Measurements from ENCODE around the gene TSHZ2. TPM values are rescaled to one million over a fixed set of nuclear protein-coding genes. Genes with fewer than 3 reads are reported as not detected.

Gene TSHZ2
- total RNA-seq, 1 experiment from 2014 or later: 0.20 TPM

GRCh38 chr20:53250456-53250855 lies 278.3 kb downstream of the TSHZ2 start:
- no peak for ATAC-seq
- POLR2A ChIA-PET: interaction anchor here (0.6 kb wide), 1 partner anchor 419 kb away, joined by 7 read pairs; no protein-coding TSS in a partner anchor
- CTCF ChIA-PET: no interaction called here
- Mint-ChIP-seq H3K36me3 (peaks cover 10% of the 10 kb centered on the region), H3K27me3 (ENCODE audit: low read depth) (no peaks in the 10 kb centered on the region), H3K4me1 (peaks cover 2% of the 10 kb centered on the region; the same call in 1 of the 2 replicates), H3K27ac (no peak overlapping the region), H3K9me3 (peaks cover 20% of the 10 kb centered on the region), H3K4me3 (no peak overlapping the region)
- TF ChIP-seq FOXJ3 (CRISPR knock-in tag; IDR thresholded peaks at IDR 0.05; ENCODE audit: borderline replicate concordance) (no peak), ETV6 (CRISPR knock-in tag; IDR thresholded peaks at IDR 0.05) (no peak), JAZF1 (CRISPR knock-in tag; IDR thresholded peaks at IDR 0.05) (no peak), ZBTB43 (CRISPR knock-in tag; IDR thresholded peaks at IDR 0.05) (no peak), SMAD3 (CRISPR knock-in tag; IDR thresholded peaks at IDR 0.05; ENCODE audit: borderline replicate concordance) (no peak), ZNF425 (CRISPR knock-in tag; conservative IDR thresholded peaks at IDR 0.05) (no peak), NR2C2 (CRISPR knock-in tag; IDR thresholded peaks at IDR 0.05) (no peak), EMX1 (CRISPR knock-in tag; IDR thresholded peaks at IDR 0.05) (no peak), CBFB (CRISPR knock-in tag; IDR thresholded peaks at IDR 0.05; ENCODE audit: low read depth) (no peak), NR1H2 (CRISPR knock-in tag; IDR thresholded peaks at IDR 0.05) (no peak), ZNF219 (CRISPR knock-in tag; IDR thresholded peaks at IDR 0.05; ENCODE audit: borderline replicate concordance) (no peak), GABPB1 (CRISPR knock-in tag; IDR thresholded peaks at IDR 0.05) (no peak), ZNF396 (CRISPR knock-in tag; IDR thresholded peaks at IDR 0.05; ENCODE audit: borderline replicate concordance) (no peak), TEAD1 (CRISPR knock-in tag; IDR thresholded peaks at IDR 0.05) (no peak), SP1 (CRISPR knock-in tag; conservative IDR thresholded peaks at IDR 0.05) (no peak)
- DNase-seq (ENCODE audit: low spot score): no peak

GRCh38 chr20:53252002-53252401 lies 279.8 kb downstream of the TSHZ2 start:
- Mint-ChIP-seq H3K4me1 (no peaks in the 10 kb centered on the region), H3K9me3 (peaks cover 18% of the 10 kb centered on the region), H3K27me3 (ENCODE audit: low read depth) (no peaks in the 10 kb centered on the region; the same call in 1 of the 2 replicates), H3K27ac (no peak overlapping the region), H3K4me3 (no peak overlapping the region), H3K36me3 (peaks cover 10% of the 10 kb centered on the region)
- no peak for DNase-seq (ENCODE audit: low spot score)
- POLR2A ChIA-PET: no interaction called here
- CTCF ChIA-PET: interaction anchor here (1.3 kb wide), 1 partner anchor 35 kb away, joined by 3 read pairs; no protein-coding TSS in a partner anchor
- ATAC-seq: no peak
- TF ChIP-seq USF2 (CRISPR knock-in tag; IDR thresholded peaks at IDR 0.05): no peak
- TF ChIP-seq NFATC4 (CRISPR knock-in tag; IDR thresholded peaks at IDR 0.05): no peak
- no peak for TF ChIP-seq ZNF425 (CRISPR knock-in tag; conservative IDR thresholded peaks at IDR 0.05)
- TF ChIP-seq ZNF671 (CRISPR knock-in tag; IDR thresholded peaks at IDR 0.05): no peak
- no peak for TF ChIP-seq GABPB1 (CRISPR knock-in tag; IDR thresholded peaks at IDR 0.05)
- no peak for TF ChIP-seq ZNF263 (CRISPR knock-in tag; IDR thresholded peaks at IDR 0.05; ENCODE audit: low read depth)
- no peak for TF ChIP-seq NR2C2 (CRISPR knock-in tag; IDR thresholded peaks at IDR 0.05)
- no peak for TF ChIP-seq MAX (CRISPR knock-in tag; IDR thresholded peaks at IDR 0.05)
- TF ChIP-seq E2F1 (CRISPR knock-in tag; IDR thresholded peaks at IDR 0.05): no peak
- no peak for TF ChIP-seq ZNF317 (CRISPR knock-in tag; IDR thresholded peaks at IDR 0.05; ENCODE audit: borderline replicate concordance, low read depth)
- TF ChIP-seq FOXK1 (CRISPR knock-in tag; IDR thresholded peaks at IDR 0.05): no peak
- TF ChIP-seq AFF4 (CRISPR knock-in tag; IDR thresholded peaks at IDR 0.05; ENCODE audit: borderline replicate concordance): no peak
- no peak for TF ChIP-seq ETV6 (CRISPR knock-in tag; IDR thresholded peaks at IDR 0.05)
- TF ChIP-seq ZBTB21 (CRISPR knock-in tag; IDR thresholded peaks at IDR 0.05; ENCODE audit: borderline replicate concordance): no peak

Measured in WTC11 (cell line).